ENCODE data around the gene CKS1B.

Gene CKS1B

DNA sequence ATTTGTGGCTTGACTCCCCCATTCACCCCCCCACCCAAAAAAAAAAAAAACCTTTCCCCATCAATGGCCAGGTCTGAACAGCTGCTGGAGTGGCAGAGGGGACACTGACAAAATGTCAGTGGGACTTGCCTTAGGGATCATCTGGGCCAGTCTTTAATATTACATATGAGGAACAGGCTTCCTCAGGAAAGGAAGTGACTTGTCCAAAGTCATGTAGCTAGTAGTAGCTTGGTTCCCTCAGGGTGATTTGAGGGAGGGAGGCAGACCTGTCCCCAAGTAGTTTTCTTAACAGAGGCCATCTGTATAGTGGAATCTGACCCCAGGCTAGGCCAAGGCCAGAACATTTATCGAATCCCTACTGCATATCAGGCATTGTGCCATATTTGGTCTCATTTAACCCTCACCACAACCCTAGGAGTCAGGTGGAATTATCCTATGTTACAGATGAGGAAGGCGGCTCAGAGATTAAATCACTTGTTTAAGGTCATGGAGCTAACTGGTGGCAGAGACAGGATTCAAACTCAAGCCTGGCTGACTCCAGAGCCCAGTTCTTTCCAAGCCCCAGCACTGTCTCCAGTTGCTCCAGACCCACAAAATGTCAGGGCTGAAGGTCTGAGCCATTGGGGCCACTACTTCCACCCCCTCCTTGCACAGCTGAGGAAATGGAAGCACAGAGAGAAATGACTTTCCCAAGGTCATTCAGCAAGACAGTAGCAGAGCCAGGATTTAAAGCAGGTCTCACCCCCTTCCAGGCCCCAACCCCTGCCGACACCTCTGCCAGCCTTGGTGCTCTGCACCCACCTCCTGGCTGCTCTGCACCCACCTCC, 38.5 kb downstream of the CKS1B start:
- DNase-seq (ENCODE audit: low read depth in 2 of 3, low spot score in 2 of 3), result no peak

DNA sequence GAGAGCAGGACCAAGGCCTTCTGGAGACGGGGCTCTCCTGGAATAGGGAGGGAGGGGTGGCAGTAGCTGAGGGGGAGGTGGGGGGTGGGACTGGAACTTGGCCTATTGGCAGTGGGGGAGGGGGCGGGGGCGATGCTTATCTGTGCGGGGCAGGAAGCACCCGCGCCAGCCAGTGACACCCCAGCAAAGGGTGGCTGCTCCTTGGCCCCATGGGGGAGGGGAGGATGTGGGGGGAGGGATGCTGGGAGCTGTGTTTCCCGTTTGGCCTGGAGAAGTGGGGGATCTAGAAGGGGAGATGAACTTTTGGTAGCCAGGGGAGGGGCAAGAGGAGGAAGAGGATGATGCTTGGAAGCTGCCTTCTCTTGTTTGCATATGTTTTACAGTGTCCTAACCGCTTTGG, 39.2 kb downstream of the CKS1B start:
- DNase-seq (ENCODE audit: low read depth in 2 of 3, low spot score in 2 of 3), result no peak

DNA sequence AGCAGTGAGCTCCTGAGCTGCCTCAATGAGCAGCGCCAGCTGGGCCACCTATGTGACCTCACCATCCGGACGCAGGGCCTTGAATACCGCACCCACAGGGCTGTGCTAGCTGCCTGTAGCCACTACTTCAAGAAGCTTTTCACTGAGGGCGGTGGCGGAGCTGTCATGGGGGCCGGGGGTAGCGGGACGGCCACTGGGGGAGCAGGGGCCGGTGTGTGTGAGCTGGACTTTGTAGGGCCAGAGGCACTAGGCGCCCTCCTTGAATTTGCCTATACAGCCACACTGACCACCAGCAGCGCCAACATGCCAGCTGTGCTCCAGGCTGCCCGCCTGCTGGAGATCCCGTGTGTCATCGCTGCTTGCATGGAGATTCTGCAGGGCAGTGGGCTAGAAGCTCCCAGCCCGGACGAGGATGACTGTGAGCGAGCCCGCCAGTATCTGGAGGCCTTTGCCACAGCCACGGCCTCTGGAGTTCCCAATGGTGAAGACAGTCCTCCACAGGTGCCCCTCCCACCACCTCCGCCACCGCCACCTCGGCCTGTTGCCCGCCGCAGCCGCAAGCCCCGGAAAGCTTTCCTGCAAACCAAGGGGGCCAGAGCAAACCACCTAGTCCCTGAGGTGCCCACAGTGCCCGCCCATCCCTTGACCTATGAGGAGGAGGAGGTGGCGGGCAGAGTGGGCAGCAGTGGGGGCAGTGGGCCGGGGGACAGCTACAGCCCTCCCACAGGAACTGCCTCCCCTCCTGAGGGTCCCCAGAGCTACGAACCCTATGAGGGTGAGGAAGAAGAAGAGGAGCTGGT, 40.4 kb downstream of the CKS1B start:
- no peak for DNase-seq (ENCODE audit: low read depth in 2 of 3, low spot score in 2 of 3)

DNA sequence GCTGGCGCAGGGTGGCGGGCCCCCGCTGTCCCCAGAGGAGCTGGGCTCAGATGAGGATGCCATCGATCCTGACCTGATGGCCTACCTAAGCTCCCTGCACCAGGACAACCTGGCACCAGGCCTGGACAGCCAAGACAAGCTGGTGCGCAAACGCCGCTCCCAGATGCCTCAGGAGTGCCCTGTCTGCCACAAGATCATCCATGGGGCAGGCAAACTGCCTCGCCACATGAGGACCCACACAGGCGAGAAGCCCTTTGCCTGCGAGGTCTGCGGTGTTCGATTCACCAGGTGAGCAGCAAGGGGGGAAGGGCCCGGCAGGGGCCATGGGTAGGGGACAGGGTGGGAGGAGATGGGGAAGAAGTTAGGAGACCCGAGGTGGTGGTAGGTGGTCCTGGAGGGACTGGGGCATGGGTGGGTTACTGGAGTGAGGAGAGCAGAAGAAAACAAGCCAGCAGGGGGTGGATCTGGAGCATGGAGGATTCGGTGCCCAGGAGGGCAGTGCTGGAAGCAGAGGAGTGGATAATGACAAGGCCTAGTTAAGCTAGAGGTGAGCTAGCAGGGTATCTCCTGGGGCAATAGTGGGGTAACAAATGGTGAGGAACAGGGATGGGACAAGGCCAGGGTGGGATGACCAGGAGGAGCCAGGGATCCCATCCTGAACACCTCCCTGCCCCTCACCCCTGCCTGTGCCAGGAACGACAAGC, 41.2 kb downstream of the CKS1B start:
- no peak for DNase-seq (ENCODE audit: low read depth in 2 of 3, low spot score in 2 of 3)

DNA sequence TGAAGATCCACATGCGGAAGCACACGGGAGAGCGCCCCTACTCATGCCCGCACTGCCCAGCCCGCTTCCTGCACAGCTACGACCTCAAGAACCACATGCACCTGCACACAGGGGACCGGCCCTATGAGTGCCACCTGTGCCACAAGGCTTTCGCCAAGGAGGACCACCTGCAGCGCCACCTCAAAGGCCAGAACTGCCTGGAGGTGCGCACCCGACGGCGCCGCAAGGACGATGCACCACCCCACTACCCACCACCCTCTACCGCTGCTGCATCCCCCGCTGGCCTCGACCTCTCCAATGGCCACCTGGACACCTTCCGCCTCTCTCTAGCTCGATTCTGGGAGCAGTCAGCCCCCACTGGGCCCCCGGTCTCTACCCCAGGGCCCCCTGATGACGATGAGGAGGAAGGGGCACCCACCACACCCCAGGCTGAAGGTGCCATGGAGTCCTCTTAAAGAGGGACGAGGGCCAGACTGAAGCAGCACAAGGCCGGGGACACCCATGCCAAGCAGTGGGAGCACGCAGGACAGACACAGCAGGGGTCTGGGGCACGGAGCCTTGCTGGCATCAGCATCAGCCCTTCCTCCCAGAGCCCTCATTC, 41.9 kb downstream of the CKS1B start:
- DNase-seq (ENCODE audit: low read depth in 2 of 3, low spot score in 2 of 3), result no peak

DNA sequence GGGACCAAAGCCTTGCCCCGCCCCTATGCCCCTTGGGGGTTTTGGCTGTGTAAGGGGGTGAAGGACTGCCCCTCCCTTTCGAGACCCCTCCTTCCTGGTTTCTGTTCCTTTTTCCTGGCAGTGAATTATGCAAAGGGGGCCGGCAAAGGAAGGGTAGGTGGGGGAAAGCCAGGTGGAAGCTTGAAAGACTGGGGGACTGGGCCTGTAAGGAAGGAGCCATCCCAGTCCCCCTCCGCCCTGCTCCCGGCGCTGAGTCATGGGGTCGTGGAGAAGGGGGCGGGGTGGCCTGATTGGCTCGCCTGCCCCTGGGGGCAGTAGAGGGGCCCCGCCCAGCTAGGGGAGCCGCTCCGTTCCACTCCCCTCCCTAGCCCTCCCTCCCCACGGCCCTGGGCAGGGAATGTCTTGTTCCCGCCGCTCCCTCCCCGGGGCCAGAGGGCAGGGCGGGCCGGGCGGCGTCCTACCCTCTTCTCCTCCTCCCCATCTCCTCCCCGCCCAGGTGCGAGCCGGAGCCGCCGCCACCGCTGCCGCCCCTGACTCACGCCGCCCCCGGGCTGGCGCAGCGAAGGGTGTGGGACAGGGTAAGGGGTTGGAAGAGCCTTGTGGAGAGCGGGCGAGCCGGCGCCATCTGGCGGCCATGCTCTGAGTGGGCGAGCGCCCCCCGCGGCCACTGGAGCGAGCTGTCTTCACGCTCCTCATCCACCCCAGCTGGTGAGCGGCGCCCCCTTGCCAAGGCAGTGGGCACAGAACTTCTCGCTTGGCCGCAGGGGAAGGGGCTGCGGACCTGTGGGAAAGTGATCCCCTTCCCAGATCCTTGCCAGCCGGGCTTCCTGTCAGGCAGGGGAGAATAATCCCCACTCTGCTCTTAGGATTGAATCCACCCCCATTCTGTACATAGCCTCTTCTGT, 42.8 kb downstream of the CKS1B start:
- DNase-seq (ENCODE audit: low read depth in 2 of 3, low spot score in 2 of 3), result peak; percentile 73 to 86 (median 79)

DNA sequence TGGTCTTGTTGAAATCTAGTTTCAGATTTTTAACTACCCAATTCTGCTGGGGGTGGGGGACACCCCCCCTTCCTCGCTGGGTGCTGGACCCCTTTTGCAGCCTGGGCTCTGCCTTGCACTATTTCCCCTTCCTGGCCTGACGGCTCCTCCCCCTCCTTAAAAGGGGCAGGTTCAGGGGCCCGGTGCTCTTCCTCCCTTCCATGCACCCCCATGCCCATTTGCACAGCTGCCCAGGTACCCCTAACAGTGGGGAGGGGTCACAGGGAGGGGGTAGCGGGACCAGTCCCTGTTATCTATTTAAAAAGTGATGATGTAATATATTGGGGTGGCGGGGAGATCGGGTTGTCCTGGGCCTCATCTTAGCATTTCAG, 43.5 kb downstream of the CKS1B start:
- DNase-seq (ENCODE audit: low read depth in 2 of 3, low spot score in 2 of 3), result no peak

DNA sequence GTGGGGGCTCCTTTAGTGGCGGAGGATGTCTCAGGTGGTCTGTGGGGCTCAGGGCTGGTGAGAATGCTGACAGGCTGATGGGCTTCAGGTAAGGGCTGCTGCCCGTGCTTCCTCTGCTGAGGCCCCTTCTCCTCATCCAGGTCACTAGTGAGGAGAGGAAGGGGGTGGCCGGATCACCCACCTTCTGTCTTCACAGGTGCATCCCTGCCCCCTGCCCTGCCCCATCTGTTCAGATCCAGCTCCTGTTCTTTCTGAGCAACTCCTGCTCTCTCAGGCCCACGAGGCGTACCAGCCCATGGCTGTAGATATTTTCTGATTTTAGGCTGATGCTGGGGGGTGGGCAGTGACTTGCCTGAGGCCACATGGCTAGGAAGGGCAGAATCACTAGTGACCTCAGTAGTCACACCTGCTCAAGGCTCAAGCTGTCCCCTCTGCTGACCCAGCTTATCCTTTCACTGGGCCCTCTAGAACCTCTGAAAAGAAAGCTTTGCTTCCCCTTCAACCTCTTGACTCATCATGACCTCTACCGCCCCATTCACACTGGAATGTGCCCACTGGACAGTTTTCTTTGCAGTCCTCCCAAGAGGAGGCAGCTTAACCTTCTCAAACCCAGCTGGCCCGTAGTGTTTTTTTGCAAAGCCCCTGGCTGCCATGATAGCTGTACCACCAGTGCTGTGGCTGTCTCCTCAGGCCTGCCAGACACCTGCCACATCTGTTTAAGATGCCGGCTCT, 44.3 kb downstream of the CKS1B start:
- DNase-seq (ENCODE audit: low read depth in 2 of 3, low spot score in 2 of 3), result no peak

DNA sequence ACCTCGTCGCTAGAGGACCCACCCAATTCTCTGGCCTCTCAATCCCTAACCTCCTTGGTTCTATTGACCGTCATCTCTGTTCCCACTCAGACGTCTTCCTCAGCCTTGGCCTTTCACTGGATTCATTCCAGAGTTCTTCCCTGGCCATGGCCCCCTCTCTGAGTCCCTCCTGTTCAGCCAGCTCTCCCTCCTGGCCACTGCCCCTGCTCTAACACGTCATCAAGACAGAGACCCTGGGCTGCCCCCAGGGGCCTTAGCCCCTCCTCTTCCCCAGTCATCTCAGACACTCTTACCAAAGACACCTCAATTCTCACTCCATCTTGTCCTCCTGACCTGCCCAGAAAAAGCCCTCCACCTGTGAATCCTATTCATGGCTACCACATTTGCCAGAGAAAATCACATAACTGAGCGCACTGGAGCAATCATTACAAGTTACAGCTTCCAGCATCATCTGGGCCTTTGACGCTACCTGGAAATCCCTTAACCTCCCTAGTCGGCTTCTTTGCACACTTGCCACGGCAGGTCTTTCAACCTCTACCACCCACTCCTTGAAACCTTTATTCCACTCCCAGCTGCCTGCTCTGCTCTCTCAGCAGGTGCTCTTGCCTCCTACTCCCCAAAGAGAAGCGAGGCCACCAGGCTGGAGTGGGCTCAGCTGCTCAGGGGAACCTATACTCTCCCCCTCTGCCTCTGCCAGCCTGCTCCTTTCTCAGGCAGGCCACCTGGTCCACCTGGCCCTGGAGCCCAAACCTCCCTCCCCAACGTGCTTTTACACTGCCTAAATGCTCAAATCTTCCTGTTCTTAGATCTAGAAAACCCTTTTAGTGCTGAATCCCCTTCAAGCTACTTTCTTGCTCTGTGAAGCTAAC, 45.1 kb downstream of the CKS1B start:
- no peak for DNase-seq (ENCODE audit: low read depth in 2 of 3, low spot score in 2 of 3)

DNA sequence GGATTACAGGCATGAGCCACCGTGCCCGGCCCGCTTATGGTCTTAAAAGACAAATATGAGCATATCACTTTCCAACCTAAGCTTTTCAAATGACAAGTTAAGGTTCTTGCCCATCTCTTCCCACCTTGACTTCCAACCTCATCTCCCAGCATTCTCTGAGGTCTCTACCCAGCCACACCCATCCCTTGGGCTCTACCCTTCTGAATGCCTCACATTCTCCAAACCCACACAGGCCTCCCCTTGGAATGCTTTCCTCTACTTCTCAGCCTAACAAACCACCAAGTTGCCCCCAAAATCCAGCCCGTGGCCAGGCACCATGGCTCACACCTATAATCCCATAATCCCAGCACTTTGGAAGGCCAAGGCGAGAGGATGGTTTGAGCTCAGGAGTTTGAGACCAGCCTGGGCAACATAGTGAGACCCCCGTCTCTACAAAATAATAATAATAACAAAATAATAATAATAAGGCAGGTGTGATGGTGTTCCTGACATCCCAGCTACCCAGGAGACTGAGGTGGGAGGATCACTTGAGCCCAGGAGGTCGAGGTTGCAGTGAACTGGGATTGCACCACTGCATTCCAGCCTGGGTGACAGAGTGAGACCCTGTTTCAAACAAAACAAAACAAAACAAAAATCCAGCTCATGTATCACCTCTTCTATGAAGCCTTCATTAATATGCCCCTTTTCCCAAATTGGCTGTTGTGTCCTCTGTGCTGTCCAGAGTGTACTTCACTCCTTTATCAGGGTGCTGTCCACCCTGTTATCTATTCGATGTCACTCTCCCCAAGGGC, 47.9 kb downstream of the CKS1B start:
- DNase-seq (ENCODE audit: low read depth in 2 of 3, low spot score in 2 of 3), result no peak

DNA sequence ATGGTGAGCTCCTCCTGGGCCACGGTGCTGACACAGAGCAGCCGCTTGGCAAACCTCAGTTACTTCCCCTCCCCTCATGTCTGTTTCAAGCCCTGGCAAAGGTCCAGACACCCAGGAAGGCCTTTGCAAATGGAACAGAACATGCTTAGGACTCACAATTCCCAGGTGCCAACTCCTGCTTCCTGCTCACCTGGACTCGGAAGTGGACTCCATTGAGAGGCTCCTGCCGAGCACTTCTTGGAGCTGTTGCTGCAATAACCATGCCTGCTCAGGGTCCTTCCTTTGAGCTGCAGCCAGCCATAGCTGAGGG, 48.4 kb downstream of the CKS1B start:
- DNase-seq (ENCODE audit: low read depth in 2 of 3, low spot score in 2 of 3), result no peak

DNA sequence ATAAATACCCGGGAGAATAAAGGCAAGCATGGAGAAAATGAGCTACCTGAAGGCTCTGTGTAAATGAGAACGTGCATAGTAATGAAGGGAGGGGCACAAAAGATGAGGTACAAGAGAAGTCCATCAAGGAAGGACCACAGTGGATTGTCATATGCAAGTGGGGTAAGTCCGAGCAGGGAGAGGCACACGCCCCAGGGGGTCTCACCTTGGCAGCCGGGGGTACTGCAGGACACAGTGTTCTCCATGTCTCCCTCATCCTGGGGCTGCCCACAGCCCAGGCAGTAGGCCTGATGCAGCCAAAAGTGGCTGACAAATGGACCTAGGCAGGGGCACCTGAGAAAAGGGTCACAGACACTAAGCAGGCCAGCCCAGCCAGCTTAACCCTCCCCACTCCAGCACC, 49.1 kb downstream of the CKS1B start:
- DNase-seq (ENCODE audit: low read depth in 2 of 3, low spot score in 2 of 3), result no peak

DNA sequence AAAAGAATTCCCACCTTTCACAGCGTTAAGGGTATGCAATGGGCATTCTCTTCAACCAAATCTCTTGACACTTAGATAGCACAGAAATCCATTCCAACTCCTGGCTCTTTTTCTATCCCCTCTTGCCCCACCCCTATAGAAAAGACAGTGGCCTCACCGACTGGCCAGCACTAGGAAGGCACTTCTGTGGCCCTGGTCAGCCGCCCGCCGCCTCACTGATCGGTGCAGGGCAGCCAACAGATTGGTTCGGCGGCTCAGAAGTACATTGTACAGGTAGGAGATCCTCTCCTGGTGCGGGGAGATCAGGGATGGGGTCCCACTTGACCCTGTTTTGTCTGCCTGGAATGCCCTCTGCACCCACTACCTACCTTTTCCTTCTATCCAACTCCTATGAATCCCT, 49.8 kb downstream of the CKS1B start:
- no peak for DNase-seq (ENCODE audit: low read depth in 2 of 3, low spot score in 2 of 3)

DNA sequence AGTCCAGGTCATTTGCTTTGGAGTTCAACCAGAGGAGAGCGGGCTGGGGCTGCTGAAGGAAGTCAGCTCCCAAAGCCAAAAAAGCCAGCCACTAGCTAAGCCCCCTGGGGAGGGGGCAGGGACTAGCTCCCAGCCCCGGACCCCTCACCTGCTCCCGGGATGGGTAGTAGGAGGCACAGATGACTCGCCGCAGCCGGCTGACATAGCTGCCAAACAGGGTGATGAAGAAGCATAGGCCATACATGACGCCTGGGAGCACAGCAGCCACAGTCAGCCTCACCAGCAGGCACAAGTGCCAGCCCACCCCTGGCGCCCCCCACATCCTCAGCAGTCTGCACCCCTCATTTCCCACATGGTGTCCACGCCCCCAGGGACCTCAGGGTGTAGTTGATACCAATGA, 51.7 kb downstream of the CKS1B start:
- no peak for DNase-seq (ENCODE audit: low read depth in 2 of 3, low spot score in 2 of 3)

DNA sequence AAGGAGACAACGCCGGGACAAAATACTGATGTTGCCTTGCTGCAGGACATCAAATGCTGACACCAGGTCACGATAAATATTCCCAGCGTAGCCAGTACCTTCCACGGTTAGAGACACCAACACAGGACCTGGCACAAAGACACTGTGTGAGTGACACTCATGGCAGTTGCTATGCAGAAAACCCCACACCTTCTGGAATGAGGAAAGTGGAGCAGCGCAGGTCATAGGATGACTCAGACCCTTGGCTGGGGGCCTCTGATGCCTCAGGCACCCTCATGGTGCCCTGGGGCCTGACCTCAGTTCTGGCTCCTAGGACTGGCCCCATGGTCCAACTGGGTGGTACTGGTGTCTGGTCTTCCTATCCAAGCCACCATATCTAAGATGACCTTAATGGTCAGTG, 52.1 kb downstream of the CKS1B start:
- DNase-seq (ENCODE audit: low read depth in 2 of 3, low spot score in 2 of 3), result no peak
